ENCODE data around the gene CFAP92.

DNA sequence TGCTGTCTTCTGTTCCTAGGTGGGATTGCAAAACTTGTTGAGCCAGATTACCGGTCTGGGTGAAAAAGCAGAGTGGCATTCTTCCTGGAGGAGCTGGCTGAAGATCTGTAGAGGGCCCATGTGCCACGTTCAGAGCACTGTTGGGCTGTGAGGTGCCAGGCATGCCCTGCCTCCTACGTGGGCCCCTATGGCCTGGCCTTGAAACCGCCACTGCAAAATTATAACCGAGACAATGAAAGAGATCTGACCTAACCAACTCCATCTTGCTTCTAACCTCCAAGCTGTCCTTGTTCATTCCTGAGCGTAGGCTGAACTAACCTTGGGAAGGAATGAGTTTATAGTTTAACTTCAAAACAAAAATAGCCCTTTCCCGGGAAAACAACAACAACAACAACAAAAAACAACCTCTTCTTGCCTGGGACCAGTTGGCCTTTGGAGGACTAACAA is 115.8 kb downstream of the CFAP92 start:
- TF ChIP-seq, protein P1, sequence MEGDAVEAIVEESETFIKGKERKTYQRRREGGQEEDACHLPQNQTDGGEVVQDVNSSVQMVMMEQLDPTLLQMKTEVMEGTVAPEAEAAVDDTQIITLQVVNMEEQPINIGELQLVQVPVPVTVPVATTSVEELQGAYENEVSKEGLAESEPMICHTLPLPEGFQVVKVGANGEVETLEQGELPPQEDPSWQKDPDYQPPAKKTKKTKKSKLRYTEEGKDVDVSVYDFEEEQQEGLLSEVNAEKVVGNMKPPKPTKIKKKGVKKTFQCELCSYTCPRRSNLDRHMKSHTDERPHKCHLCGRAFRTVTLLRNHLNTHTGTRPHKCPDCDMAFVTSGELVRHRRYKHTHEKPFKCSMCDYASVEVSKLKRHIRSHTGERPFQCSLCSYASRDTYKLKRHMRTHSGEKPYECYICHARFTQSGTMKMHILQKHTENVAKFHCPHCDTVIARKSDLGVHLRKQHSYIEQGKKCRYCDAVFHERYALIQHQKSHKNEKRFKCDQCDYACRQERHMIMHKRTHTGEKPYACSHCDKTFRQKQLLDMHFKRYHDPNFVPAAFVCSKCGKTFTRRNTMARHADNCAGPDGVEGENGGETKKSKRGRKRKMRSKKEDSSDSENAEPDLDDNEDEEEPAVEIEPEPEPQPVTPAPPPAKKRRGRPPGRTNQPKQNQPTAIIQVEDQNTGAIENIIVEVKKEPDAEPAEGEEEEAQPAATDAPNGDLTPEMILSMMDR (IDR thresholded peaks at IDR 0.05) = no peak
- TF ChIP-seq, protein P2, sequence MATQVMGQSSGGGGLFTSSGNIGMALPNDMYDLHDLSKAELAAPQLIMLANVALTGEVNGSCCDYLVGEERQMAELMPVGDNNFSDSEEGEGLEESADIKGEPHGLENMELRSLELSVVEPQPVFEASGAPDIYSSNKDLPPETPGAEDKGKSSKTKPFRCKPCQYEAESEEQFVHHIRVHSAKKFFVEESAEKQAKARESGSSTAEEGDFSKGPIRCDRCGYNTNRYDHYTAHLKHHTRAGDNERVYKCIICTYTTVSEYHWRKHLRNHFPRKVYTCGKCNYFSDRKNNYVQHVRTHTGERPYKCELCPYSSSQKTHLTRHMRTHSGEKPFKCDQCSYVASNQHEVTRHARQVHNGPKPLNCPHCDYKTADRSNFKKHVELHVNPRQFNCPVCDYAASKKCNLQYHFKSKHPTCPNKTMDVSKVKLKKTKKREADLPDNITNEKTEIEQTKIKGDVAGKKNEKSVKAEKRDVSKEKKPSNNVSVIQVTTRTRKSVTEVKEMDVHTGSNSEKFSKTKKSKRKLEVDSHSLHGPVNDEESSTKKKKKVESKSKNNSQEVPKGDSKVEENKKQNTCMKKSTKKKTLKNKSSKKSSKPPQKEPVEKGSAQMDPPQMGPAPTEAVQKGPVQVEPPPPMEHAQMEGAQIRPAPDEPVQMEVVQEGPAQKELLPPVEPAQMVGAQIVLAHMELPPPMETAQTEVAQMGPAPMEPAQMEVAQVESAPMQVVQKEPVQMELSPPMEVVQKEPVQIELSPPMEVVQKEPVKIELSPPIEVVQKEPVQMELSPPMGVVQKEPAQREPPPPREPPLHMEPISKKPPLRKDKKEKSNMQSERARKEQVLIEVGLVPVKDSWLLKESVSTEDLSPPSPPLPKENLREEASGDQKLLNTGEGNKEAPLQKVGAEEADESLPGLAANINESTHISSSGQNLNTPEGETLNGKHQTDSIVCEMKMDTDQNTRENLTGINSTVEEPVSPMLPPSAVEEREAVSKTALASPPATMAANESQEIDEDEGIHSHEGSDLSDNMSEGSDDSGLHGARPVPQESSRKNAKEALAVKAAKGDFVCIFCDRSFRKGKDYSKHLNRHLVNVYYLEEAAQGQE (IDR thresholded peaks at IDR 0.05; ENCODE audit: insufficient read depth in 1 of 2, low read depth in 2 of 2, low read length in 1 of 2) = no peak

All from Panc1 (cell line).